T-cell (primary cell): Measurements from ENCODE around the gene POLA1. TPM values are rescaled to one million over a fixed set of nuclear protein-coding genes. Genes with fewer than 3 reads are reported as not detected.

Source experiments
- ATAC-seq, 4 experiments: fragments of 200-7000 bp in 3 of 4; fragments of 150-1000 bp in 1 of 4; cut with Tn5 transposase; replicated peaks in 1 of 4; 1 replicate in 3 of 4; 2 replicates in 1 of 4; pipeline ENCODE4 v1.10.0; 2021; ENCODE audit warnings: moderate library complexity in 3 of 4, mild to moderate bottlenecking in 2 of 4, moderate number of reproducible peaks in 1 of 4
- CTCF ChIA-PET, 2 donors: fragments of 300-600 bp; sonication (Branson Sonifier 250); formaldehyde crosslinking; loops; one replicate each; lab custom pipeline; 2022; ENCODE audit warnings: antibody characterized with exemption in 2 of 2; lab: Charles Lee
- POLR2A ChIA-PET, 2 donors: fragments of 300-600 bp; sonication (Branson Sonifier 250); formaldehyde crosslinking; loops; one replicate each; lab custom pipeline; 2022; ENCODE audit warnings: antibody characterized with exemption in 2 of 2; lab: Charles Lee
- DNase-seq, 35 experiments: peaks; one replicate each; pipeline versions ENCODE4 v3.0.0 to v3.0.0-alpha.2; 2013 to 2023
- H3K27ac ChIP-seq: one replicate; pipeline ENCODE4 v1.5.1; 2013; ENCODE audit warnings: low read length
- H3K27me3 ChIP-seq, 2 experiments: replicated peaks in 1 of 2; 1 replicate in 1 of 2; 2 replicates in 1 of 2; pipeline versions ENCODE4 v1.6.1 to v1.7.0; 2013; ENCODE audit warnings: low read length in 1 of 2, mixed read lengths in 1 of 2; ENCODE audit not compliant: control insufficient read depth in 2 of 2, insufficient read depth in 2 of 2; ENCODE audit errors: extremely low read depth in 1 of 2
- H3K36me3 ChIP-seq, 2 donors: 1 replicate in 1 of 2; 2 replicates in 1 of 2; pipeline versions ENCODE4 v1.6.1 to v1.7.0; 2013; ENCODE audit warnings: low read length in 1 of 2; ENCODE audit not compliant: control insufficient read depth in 2 of 2, insufficient read depth in 1 of 2; ENCODE audit errors: extremely low read depth in 1 of 2
- H3K4me1 ChIP-seq, 2 experiments: 1 replicate in 1 of 2; 2 replicates in 1 of 2; pipeline versions ENCODE4 v1.6.1 to v1.7.0; 2013; ENCODE audit warnings: low read length in 2 of 2, mixed read lengths in 1 of 2; ENCODE audit not compliant: insufficient read depth in 2 of 2, control insufficient read depth in 1 of 2; ENCODE audit errors: extremely low read depth in 1 of 2
- H3K4me3 ChIP-seq, 2 donors: 1 replicate in 1 of 2; 2 replicates in 1 of 2; pipeline versions ENCODE4 v1.5.1 to v1.7.0; 2013; ENCODE audit warnings: mild to moderate bottlenecking in 2 of 2, low read length in 1 of 2, moderate library complexity in 1 of 2; ENCODE audit not compliant: control insufficient read depth in 1 of 2; ENCODE audit errors: extremely low read depth in 1 of 2
- H3K9me3 ChIP-seq: 2 replicates; pipeline ENCODE4 v1.7.0; 2013
- H3K27ac Mint-ChIP-seq, 2 donors: one replicate each; pipeline ENCODE4 v1.8.0; 2020 to 2021; ENCODE audit warnings: mild to moderate bottlenecking in 2 of 2, mixed read lengths in 2 of 2
- H3K27me3 Mint-ChIP-seq, 2 donors: one replicate each; pipeline ENCODE4 v1.8.0; 2021 to 2022; ENCODE audit warnings: mixed read lengths in 2 of 2
- H3K36me3 Mint-ChIP-seq: one replicate; pipeline ENCODE4 v1.8.0; 2021; ENCODE audit warnings: mixed read lengths
- H3K4me1 Mint-ChIP-seq, 3 donors: one replicate each; pipeline ENCODE4 v1.8.0; 2020 to 2022; ENCODE audit warnings: mixed read lengths in 3 of 3, mild to moderate bottlenecking in 1 of 3
- H3K4me3 Mint-ChIP-seq, 3 donors: one replicate each; pipeline ENCODE4 v1.8.0; 2020 to 2022; ENCODE audit warnings: mild to moderate bottlenecking in 3 of 3, mixed read lengths in 3 of 3, moderate library complexity in 3 of 3
- H3K9me3 Mint-ChIP-seq, 3 donors: one replicate each; pipeline ENCODE4 v1.8.0; 2020 to 2022; ENCODE audit warnings: mixed read lengths in 3 of 3
- WGBS: methylation state at CpG from one replicate; pipeline ENCODE4 v1.1.5; 2013; ENCODE audit warnings: missing lambda C conversion rate; ENCODE audit not compliant: insufficient coverage; 5-methylcytosine and 5-hydroxymethylcytosine counted together
- total RNA-seq, 35 experiments: library from RNA in 6 of 35; stranded (reverse) in 6 of 35; fragments of 120-200 nt in 1 of 35; gene quantifications; one replicate each; pipeline versions ENCODE4 v1.2.1 to v1.2.4 and lab custom pipeline; 2013 to 2026

Gene POLA1
- total RNA-seq, 5 donors from 2014 or later (not counting 1 experiment from before 2014, with no cell fraction given): 6.1 to 9.9 (median 6.7) TPM

DNA sequence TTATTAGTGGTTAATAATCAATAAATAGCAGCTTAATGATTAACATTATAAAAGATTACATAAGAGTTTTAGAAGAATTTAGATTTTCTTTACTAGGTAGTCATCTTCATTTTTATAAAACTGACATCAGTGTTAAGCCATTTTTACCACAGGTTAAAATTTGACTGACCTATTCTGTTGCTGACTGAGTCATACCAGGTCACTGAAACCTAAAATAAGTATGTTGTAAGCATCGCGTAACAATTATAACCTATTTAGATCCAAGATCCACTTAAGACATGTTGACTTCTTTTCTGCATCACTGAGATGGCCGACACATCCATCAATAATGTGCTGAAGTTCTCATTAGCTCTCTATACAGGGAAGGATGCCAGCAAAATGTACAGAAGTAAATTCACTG lies 285.4 kb downstream of the POLA1 start:
- H3K36me3 Mint-ChIP-seq: peaks cover 20% of the 10 kb centered on the region
- no peaks in the 10 kb centered on the region for H3K9me3 Mint-ChIP-seq
- WGBS: no CpG with 5 or more reads among the region's 3 CpGs
- H3K27me3 Mint-ChIP-seq: peaks cover 0 to 4% of the 10 kb centered on the region in 2 donors
- no peaks in the 10 kb centered on the region for H3K27me3 ChIP-seq
- H3K9me3 ChIP-seq: no peaks in the 10 kb centered on the region
- POLR2A ChIA-PET: no interaction called here
- DNase-seq: no peak
- H3K27ac Mint-ChIP-seq: no peak overlapping the region
- H3K4me1 ChIP-seq: no peaks in the 10 kb centered on the region
- no peaks in the 10 kb centered on the region for H3K4me1 Mint-ChIP-seq
- no peaks in the 10 kb centered on the region for H3K36me3 ChIP-seq
- H3K27ac ChIP-seq: no peak overlapping the region
- no peak overlapping the region for H3K4me3 Mint-ChIP-seq
- no peak for ATAC-seq
- H3K4me3 ChIP-seq: no peak overlapping the region
- CTCF ChIA-PET: no interaction called here

- POLR2A ChIA-PET: no interaction called here
- no CpG with 5 or more reads among the region's 3 CpGs for WGBS
- peaks cover 0 to 4% of the 10 kb centered on the region in 2 donors for H3K27me3 Mint-ChIP-seq
These were observed 287.3 kb downstream of the POLA1 start for GRCh38 chrX:24981030-24981429.

DNA sequence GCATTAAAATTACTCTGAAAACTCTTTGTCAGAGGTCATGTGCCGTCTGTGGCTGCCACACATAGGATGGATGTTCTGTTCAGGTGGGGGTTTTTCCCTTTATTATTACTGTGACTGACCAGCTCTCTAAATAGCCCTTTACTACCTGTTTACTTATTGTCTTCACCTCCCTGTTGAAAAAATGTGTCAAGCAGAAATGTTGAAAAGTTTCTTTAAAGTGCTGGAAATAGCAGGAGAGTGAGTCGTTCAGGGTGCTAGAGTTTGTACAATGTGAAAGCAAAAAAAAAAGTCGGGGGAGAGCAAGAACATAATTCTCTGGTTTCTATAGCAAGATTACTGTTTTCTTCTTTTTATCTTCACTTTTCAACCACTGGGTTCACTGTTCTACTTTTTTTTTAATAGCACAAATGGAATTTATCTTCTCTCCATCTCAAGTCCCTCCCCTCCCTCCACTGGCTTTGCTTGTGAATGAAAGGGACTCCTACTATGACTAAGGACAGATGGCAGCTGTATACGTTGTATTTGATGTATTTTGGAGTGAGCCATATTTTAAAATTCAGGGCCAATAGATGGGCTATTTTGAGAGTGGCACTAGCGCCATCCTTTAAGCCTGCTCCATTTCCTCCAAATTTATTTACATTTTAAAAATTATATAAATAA lies 288.7 kb downstream of the POLA1 start:
- CTCF ChIA-PET: interaction anchor here in 1 of 2 donors (0.6 kb wide), 1 partner anchor 85 kb away, joined by 7 read pairs; no protein-coding TSS in a partner anchor
- H3K27ac Mint-ChIP-seq: no peak overlapping the region
- Histone ChIP-seq H3K9me3 (no peaks in the 10 kb centered on the region), H3K27ac (no peak overlapping the region), H3K27me3 (no peaks in the 10 kb centered on the region), H3K36me3 (no peaks in the 10 kb centered on the region), H3K4me3 (no peak overlapping the region), H3K4me1 (no peaks in the 10 kb centered on the region)
- H3K4me1 Mint-ChIP-seq: no peaks in the 10 kb centered on the region
- H3K4me3 Mint-ChIP-seq: no peak overlapping the region
- H3K9me3 Mint-ChIP-seq: no peaks in the 10 kb centered on the region
- POLR2A ChIA-PET: no interaction called here
- WGBS: no CpG with 5 or more reads among the region's 5 CpGs
- H3K36me3 Mint-ChIP-seq: peaks cover 21% of the 10 kb centered on the region
- ATAC-seq (no peak), DNase-seq (no peak)
- H3K27me3 Mint-ChIP-seq: no peaks in the 10 kb centered on the region

More at GRCh38 chrX:24981030-24981429, 287.3 kb downstream of the POLA1 start:
- no peak for DNase-seq
- Histone ChIP-seq H3K36me3 (no peaks in the 10 kb centered on the region), H3K4me3 (no peak overlapping the region), H3K27me3 (no peaks in the 10 kb centered on the region), H3K4me1 (no peaks in the 10 kb centered on the region), H3K9me3 (no peaks in the 10 kb centered on the region), H3K27ac (no peak overlapping the region)
- CTCF ChIA-PET: no interaction called here
- H3K36me3 Mint-ChIP-seq: peaks cover 22% of the 10 kb centered on the region
- no peak for ATAC-seq
- H3K27ac Mint-ChIP-seq: no peak overlapping the region
- no peak overlapping the region for H3K4me3 Mint-ChIP-seq
- H3K4me1 Mint-ChIP-seq: no peaks in the 10 kb centered on the region
- no peaks in the 10 kb centered on the region for H3K9me3 Mint-ChIP-seq

DNA sequence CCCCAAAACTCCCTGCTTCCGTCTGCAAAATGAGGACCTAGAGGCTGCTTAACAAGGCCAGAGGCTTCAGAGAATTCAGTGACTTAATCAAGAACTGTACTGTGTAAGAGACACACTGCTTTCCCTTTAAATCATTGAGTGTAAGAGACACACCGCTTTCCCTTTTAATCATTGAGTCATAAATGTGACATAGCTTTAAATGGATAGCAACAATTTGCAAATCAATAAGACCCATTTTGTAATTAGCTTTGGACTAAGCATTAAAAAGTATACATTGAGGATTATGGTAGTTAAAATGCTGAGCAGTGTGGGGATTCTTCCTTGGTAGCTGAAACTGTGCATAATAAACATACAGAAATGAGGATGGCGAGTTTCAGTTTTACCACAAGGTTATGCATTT lies 290.2 kb downstream of the POLA1 start:
- Histone ChIP-seq H3K36me3 (no peaks in the 10 kb centered on the region), H3K9me3 (no peaks in the 10 kb centered on the region), H3K4me1 (no peaks in the 10 kb centered on the region), H3K27me3 (no peaks in the 10 kb centered on the region), H3K27ac (no peak overlapping the region), H3K4me3 (no peak overlapping the region)
- no peak for ATAC-seq
- ChIA-PET POLR2A (no interaction called here), CTCF (interaction anchor here in 1 of 2 donors (0.5 kb wide), 1 partner anchor 151 kb away, joined by 3 read pairs; no protein-coding TSS in a partner anchor)
- H3K9me3 Mint-ChIP-seq: no peaks in the 10 kb centered on the region
- no CpG with 5 or more reads among the region's 3 CpGs for WGBS
- no peak for DNase-seq
- peaks cover 23% of the 10 kb centered on the region for H3K36me3 Mint-ChIP-seq
- no peak overlapping the region for H3K27ac Mint-ChIP-seq
- H3K27me3 Mint-ChIP-seq: no peaks in the 10 kb centered on the region
- no peaks in the 10 kb centered on the region for H3K4me1 Mint-ChIP-seq
- no peak overlapping the region for H3K4me3 Mint-ChIP-seq

DNA sequence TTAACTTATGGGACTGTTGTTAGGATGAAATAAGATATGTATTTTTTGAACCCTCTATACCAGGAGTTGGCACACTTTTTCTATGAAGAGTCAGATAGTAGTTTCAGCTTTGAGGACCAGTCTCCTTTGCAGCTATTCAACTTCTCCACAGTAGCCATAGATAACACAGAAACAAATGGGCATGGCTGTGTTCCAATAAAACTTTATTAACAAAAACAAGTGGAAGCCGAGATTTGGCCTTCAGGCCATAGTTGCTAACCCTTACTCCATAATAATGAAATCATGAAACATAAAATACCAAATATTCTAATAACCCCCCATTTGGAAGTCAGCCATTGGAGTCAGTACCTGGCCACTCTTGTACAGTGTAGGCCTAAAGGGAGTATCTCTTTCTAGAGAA lies 291.4 kb downstream of the POLA1 start:
- Mint-ChIP-seq H3K27me3 (no peaks in the 10 kb centered on the region), H3K4me1 (no peaks in the 10 kb centered on the region), H3K9me3 (no peaks in the 10 kb centered on the region), H3K4me3 (no peak overlapping the region), H3K36me3 (peaks cover 16% of the 10 kb centered on the region), H3K27ac (no peak overlapping the region)
- DNase-seq (no peak), ATAC-seq (no peak)
- ChIA-PET POLR2A (no interaction called here), CTCF (no interaction called here)
- no peaks in the 10 kb centered on the region for H3K27me3 ChIP-seq
- H3K4me3 ChIP-seq: no peak overlapping the region
- H3K36me3 ChIP-seq: no peaks in the 10 kb centered on the region
- H3K9me3 ChIP-seq: no peaks in the 10 kb centered on the region
- no peaks in the 10 kb centered on the region for H3K4me1 ChIP-seq
- WGBS: no CpG with 5 or more reads among the region's 1 CpG
- H3K27ac ChIP-seq: no peak overlapping the region

- ATAC-seq: no peak
- no peak for DNase-seq
- Histone ChIP-seq H3K27me3 (no peaks in the 10 kb centered on the region), H3K4me1 (no peaks in the 10 kb centered on the region), H3K36me3 (no peaks in the 10 kb centered on the region), H3K4me3 (no peak overlapping the region), H3K27ac (no peak overlapping the region), H3K9me3 (no peaks in the 10 kb centered on the region)
- Mint-ChIP-seq H3K4me3 (no peak overlapping the region), H3K36me3 (peaks cover 23% of the 10 kb centered on the region), H3K27ac (no peak overlapping the region), H3K4me1 (no peaks in the 10 kb centered on the region), H3K9me3 (no peaks in the 10 kb centered on the region), H3K27me3 (no peaks in the 10 kb centered on the region)
- no CpG with 5 or more reads among the region's 4 CpGs for WGBS
- POLR2A ChIA-PET: no interaction called here
- CTCF ChIA-PET: no interaction called here
These were observed 294.0 kb downstream of the POLA1 start for GRCh38 chrX:24987731-24988130.
